ENCODE data around the gene APOC3. TPM values are rescaled to one million over a fixed set of nuclear protein-coding genes. Genes with fewer than 3 reads are reported as not detected.

Gene APOC3
- total RNA-seq, 2 experiments from 2014 or later: not detected

- no peak for DNase-seq
- H3K27me3 Mint-ChIP-seq: no peaks in the 10 kb centered on the region
- CTCF ChIA-PET: interaction anchor here (0.6 to 5.5 kb wide), 58 partner anchors 12 to 395 kb away, joined by 3 to 158 read pairs (median 5); partner anchors contain the start of genes APOA4, APOA5, SIDT2 and ZPR1
- H3K9me3 Mint-ChIP-seq: no peaks in the 10 kb centered on the region
- H3K4me3 Mint-ChIP-seq: peak overlapping the region; percentile 61
- peaks cover 18% of the 10 kb centered on the region for H3K4me1 Mint-ChIP-seq
- POLR2A ChIA-PET: interaction anchor here (0.7 to 4.4 kb wide), 16 partner anchors 15 to 396 kb away, joined by 3 to 93 read pairs (median 4); partner anchors contain the start of genes APOA5, BUD13, SIDT2 and SIK3
- H3K27ac Mint-ChIP-seq: no peak overlapping the region
- no peaks in the 10 kb centered on the region for H3K36me3 Mint-ChIP-seq (ENCODE audit: low read depth)
These were observed 5.5 kb downstream of the APOC3 start for GRCh38 chr11:116835042-116835772.

GRCh38 chr11:116835791-116836631 lies 6.3 kb downstream of the APOC3 start:
- ChIA-PET POLR2A (interaction anchor here (0.7 to 4.4 kb wide), 18 partner anchors 14 to 395 kb away, joined by 3 to 93 read pairs (median 4); partner anchors contain the start of genes APOA5, BUD13, PAFAH1B2 and SIDT2), CTCF (interaction anchor here (0.6 to 5.5 kb wide), 60 partner anchors 11 to 395 kb away, joined by 3 to 158 read pairs (median 5); partner anchors contain the start of genes APOA4, APOA5, SIDT2 and ZPR1)
- H3K4me3 Mint-ChIP-seq: peak overlapping the region; percentile 61
- peak overlapping the region; percentile 26 for H3K27ac Mint-ChIP-seq
- DNase-seq: peak; percentile 86
- no peaks in the 10 kb centered on the region for H3K27me3 Mint-ChIP-seq
- H3K36me3 Mint-ChIP-seq (ENCODE audit: low read depth): no peaks in the 10 kb centered on the region
- H3K9me3 Mint-ChIP-seq: no peaks in the 10 kb centered on the region
- peaks cover 18% of the 10 kb centered on the region for H3K4me1 Mint-ChIP-seq

- CTCF ChIA-PET: interaction anchor here (1.0 to 5.5 kb wide), 40 partner anchors 10 to 394 kb away, joined by 3 to 158 read pairs (median 6); partner anchors contain the start of genes APOA4, APOA5, SIDT2 and ZPR1
- Mint-ChIP-seq H3K4me1 (peaks cover 18% of the 10 kb centered on the region), H3K36me3 (ENCODE audit: low read depth) (no peaks in the 10 kb centered on the region), H3K9me3 (no peaks in the 10 kb centered on the region), H3K27me3 (no peaks in the 10 kb centered on the region), H3K4me3 (no peak overlapping the region), H3K27ac (no peak overlapping the region)
- DNase-seq: no peak
- POLR2A ChIA-PET: interaction anchor here (1.0 to 4.4 kb wide), 10 partner anchors 14 to 394 kb away, joined by 3 to 93 read pairs (median 6); partner anchors contain the start of genes APOA5, PAFAH1B2, SIDT2 and ZPR1
These were observed 6.9 kb downstream of the APOC3 start for GRCh38 chr11:116836632-116836991.

- no peaks in the 10 kb centered on the region for H3K9me3 Mint-ChIP-seq
- no peak for DNase-seq
- H3K27ac Mint-ChIP-seq: no peak within 1 kb of the TSS
- H3K4me1 Mint-ChIP-seq: peaks cover 18% of the 10 kb centered on the region
- ChIA-PET POLR2A (interaction anchor here (0.7 to 4.4 kb wide), 4 partner anchors 13 to 307 kb away, joined by 3 to 93 read pairs (median 4); partner anchors contain the start of gene PAFAH1B2), CTCF (interaction anchor here (0.6 to 5.5 kb wide), 9 partner anchors 9 to 262 kb away, joined by 3 to 158 read pairs (median 16); partner anchors contain the start of genes APOA5 and ZPR1)
- no peaks in the 10 kb centered on the region for H3K36me3 Mint-ChIP-seq (ENCODE audit: low read depth)
- H3K27me3 Mint-ChIP-seq: no peaks in the 10 kb centered on the region
- no peak within 1 kb of the TSS for H3K4me3 Mint-ChIP-seq
These were observed 7.8 kb downstream of the APOC3 start, which contains the start of gene APOA1 for GRCh38 chr11:116837231-116838091. TSS of gene APOA1 (minus strand) at chr11:116837622. CDS start at chr11:116837387, 235 bp downstream.

- Mint-ChIP-seq H3K4me3 (no peak overlapping the region), H3K9me3 (no peaks in the 10 kb centered on the region), H3K27me3 (no peaks in the 10 kb centered on the region), H3K27ac (no peak overlapping the region), H3K36me3 (ENCODE audit: low read depth) (no peaks in the 10 kb centered on the region), H3K4me1 (peaks cover 18% of the 10 kb centered on the region)
- DNase-seq: no peak
- ChIA-PET CTCF (interaction anchor here (1.2 kb wide), 1 partner anchor 13 kb away, joined by 3 read pairs; no protein-coding TSS in a partner anchor), POLR2A (interaction anchor here (4.4 kb wide), 1 partner anchor 12 kb away, joined by 93 read pairs; no protein-coding TSS in a partner anchor)
These were observed 8.8 kb downstream of the APOC3 start for GRCh38 chr11:116838321-116839084.

- H3K27me3 Mint-ChIP-seq: no peaks in the 10 kb centered on the region
- POLR2A ChIA-PET: no interaction called here
- H3K4me1 Mint-ChIP-seq: peaks cover 11% of the 10 kb centered on the region
- no peak overlapping the region for H3K27ac Mint-ChIP-seq
- H3K4me3 Mint-ChIP-seq: no peak overlapping the region
- DNase-seq: no peak
- H3K9me3 Mint-ChIP-seq: no peaks in the 10 kb centered on the region
- CTCF ChIA-PET: interaction anchor here (0.9 to 1.0 kb wide), 2 partner anchors 49 to 299 kb away, joined by 3 to 5 read pairs; partner anchors contain the start of gene APOA5
- H3K36me3 Mint-ChIP-seq (ENCODE audit: low read depth): peaks cover 6% of the 10 kb centered on the region
These were observed 10.6 kb downstream of the APOC3 start for GRCh38 chr11:116840224-116840745.

- CTCF ChIA-PET: interaction anchor here (1.0 kb wide), 1 partner anchor 298 kb away, joined by 3 read pairs; no protein-coding TSS in a partner anchor
- no peaks in the 10 kb centered on the region for H3K27me3 Mint-ChIP-seq
- no peaks in the 10 kb centered on the region for H3K9me3 Mint-ChIP-seq
- peaks cover 6% of the 10 kb centered on the region for H3K4me1 Mint-ChIP-seq
- H3K36me3 Mint-ChIP-seq (ENCODE audit: low read depth): peaks cover 11% of the 10 kb centered on the region
- H3K27ac Mint-ChIP-seq: no peak overlapping the region
- H3K4me3 Mint-ChIP-seq: no peak overlapping the region
- no peak for DNase-seq
- POLR2A ChIA-PET: interaction anchor here (1.0 kb wide), 1 partner anchor 53 kb away, joined by 3 read pairs; the partner anchor contains the start of gene ZPR1
These were observed 11.1 kb downstream of the APOC3 start for GRCh38 chr11:116840746-116841296.

- no peak for DNase-seq
- Mint-ChIP-seq H3K4me1 (peaks cover 3% of the 10 kb centered on the region), H3K36me3 (ENCODE audit: low read depth) (peaks cover 24% of the 10 kb centered on the region), H3K27ac (no peak overlapping the region), H3K27me3 (no peaks in the 10 kb centered on the region), H3K9me3 (no peaks in the 10 kb centered on the region), H3K4me3 (no peak overlapping the region)
- CTCF ChIA-PET: no interaction called here
- POLR2A ChIA-PET: interaction anchor here (1.3 to 1.6 kb wide), 3 partner anchors 9 to 69 kb away, joined by 3 to 9 read pairs (median 5); no protein-coding TSS in a partner anchor
These were observed 12.4 kb downstream of the APOC3 start for GRCh38 chr11:116842117-116842516.

- no peaks in the 10 kb centered on the region for H3K27me3 Mint-ChIP-seq
- DNase-seq: no peak
- no peak overlapping the region for H3K27ac Mint-ChIP-seq
- peaks cover 3% of the 10 kb centered on the region for H3K4me1 Mint-ChIP-seq
- H3K4me3 Mint-ChIP-seq: no peak overlapping the region
- peaks cover 30% of the 10 kb centered on the region for H3K36me3 Mint-ChIP-seq (ENCODE audit: low read depth)
- no peaks in the 10 kb centered on the region for H3K9me3 Mint-ChIP-seq
- CTCF ChIA-PET: no interaction called here
- POLR2A ChIA-PET: interaction anchor here (1.3 to 1.6 kb wide), 2 partner anchors 8 to 69 kb away, joined by 3 to 5 read pairs; no protein-coding TSS in a partner anchor
These were observed 13.2 kb downstream of the APOC3 start for GRCh38 chr11:116842909-116843308.

GRCh38 chr11:116843661-116844060 lies 14.0 kb downstream of the APOC3 start:
- Mint-ChIP-seq H3K27ac (no peak overlapping the region), H3K4me3 (no peak overlapping the region), H3K9me3 (no peaks in the 10 kb centered on the region), H3K27me3 (no peaks in the 10 kb centered on the region), H3K4me1 (peaks cover 2% of the 10 kb centered on the region), H3K36me3 (ENCODE audit: low read depth) (peaks cover 35% of the 10 kb centered on the region)
- no peak for DNase-seq
- ChIA-PET POLR2A (no interaction called here), CTCF (no interaction called here)

GRCh38 chr11:116844722-116845121 lies 15.0 kb downstream of the APOC3 start:
- no peaks in the 10 kb centered on the region for H3K27me3 Mint-ChIP-seq
- ChIA-PET POLR2A (no interaction called here), CTCF (interaction anchor here (4.6 kb wide), 1 partner anchor 8 kb away, joined by 25 read pairs; the partner anchor contains the start of gene APOA1)
- no peaks in the 10 kb centered on the region for H3K9me3 Mint-ChIP-seq
- H3K4me1 Mint-ChIP-seq: peaks cover 4% of the 10 kb centered on the region
- no peak overlapping the region for H3K27ac Mint-ChIP-seq
- H3K36me3 Mint-ChIP-seq (ENCODE audit: low read depth): peaks cover 43% of the 10 kb centered on the region
- H3K4me3 Mint-ChIP-seq: no peak overlapping the region
- no peak for DNase-seq
